Activated T-cell treated with anti-CD3 and anti-CD28 coated beads, Interleukin-2, amount 50 U/mL, for 4 hours (primary cell): Measurements from ENCODE around the gene FSTL5. TPM values are rescaled to one million over a fixed set of nuclear protein-coding genes. Genes with fewer than 3 reads are reported as not detected.

Experiments
- ATAC-seq, 2 donors: fragments of 200-7000 bp; cut with Tn5 transposase; one replicate each; pipeline ENCODE4 v1.10.0; 2021
- DNase-seq: peaks from one replicate; pipeline ENCODE4 v3.0.0-alpha.2; 2020
- H3K27me3 Mint-ChIP-seq: one replicate; pipeline ENCODE4 v1.8.0; 2021; ENCODE audit warnings: low read depth, mixed read lengths
- H3K36me3 Mint-ChIP-seq: one replicate; pipeline ENCODE4 v1.8.0; 2022; ENCODE audit warnings: mixed read lengths; ENCODE audit not compliant: insufficient read depth
- H3K4me1 Mint-ChIP-seq: one replicate; pipeline ENCODE4 v1.8.0; 2021; ENCODE audit warnings: low read depth, mixed read lengths
- H3K4me3 Mint-ChIP-seq: one replicate; pipeline ENCODE4 v1.8.0; 2021; ENCODE audit warnings: mild to moderate bottlenecking, moderate library complexity, mixed read lengths
- H3K9me3 Mint-ChIP-seq: one replicate; pipeline ENCODE4 v1.8.0; 2021; ENCODE audit warnings: mixed read lengths
- total RNA-seq, 3 donors: library from RNA; stranded (reverse); gene quantifications; one replicate each; pipeline ENCODE4 v1.2.1, GENCODE V29; 2021

FSTL5 gene
- total RNA-seq, 3 donors from 2014 or later = not detected

DNA sequence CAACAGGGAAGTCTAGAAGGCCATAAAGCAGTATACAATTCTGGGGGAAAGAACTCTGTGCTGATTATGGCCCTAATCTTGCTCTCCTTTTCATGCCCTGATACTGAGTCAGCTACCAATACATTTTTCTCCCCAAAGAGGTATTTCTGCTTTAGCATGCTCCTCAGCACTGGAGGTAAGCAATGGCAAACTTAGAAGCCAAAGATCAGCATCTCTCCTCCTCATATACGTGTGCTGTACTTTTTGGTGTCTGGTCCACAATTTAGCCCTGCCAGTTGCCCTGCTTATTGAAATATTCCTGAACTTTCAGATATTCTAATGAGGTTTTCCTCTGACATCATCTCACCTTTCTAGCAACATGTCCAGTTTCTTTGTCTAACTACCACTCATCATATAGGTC, 226.2 kb downstream of the FSTL5 start:
- peaks cover 12% of the 10 kb centered on the region for H3K9me3 Mint-ChIP-seq
- H3K4me1 Mint-ChIP-seq = no peaks in the 10 kb centered on the region
- ATAC-seq = no peak
- no peaks in the 10 kb centered on the region for H3K27me3 Mint-ChIP-seq
- H3K4me3 Mint-ChIP-seq = no peak overlapping the region
- H3K36me3 Mint-ChIP-seq = no peaks in the 10 kb centered on the region
- no peak for DNase-seq

DNA sequence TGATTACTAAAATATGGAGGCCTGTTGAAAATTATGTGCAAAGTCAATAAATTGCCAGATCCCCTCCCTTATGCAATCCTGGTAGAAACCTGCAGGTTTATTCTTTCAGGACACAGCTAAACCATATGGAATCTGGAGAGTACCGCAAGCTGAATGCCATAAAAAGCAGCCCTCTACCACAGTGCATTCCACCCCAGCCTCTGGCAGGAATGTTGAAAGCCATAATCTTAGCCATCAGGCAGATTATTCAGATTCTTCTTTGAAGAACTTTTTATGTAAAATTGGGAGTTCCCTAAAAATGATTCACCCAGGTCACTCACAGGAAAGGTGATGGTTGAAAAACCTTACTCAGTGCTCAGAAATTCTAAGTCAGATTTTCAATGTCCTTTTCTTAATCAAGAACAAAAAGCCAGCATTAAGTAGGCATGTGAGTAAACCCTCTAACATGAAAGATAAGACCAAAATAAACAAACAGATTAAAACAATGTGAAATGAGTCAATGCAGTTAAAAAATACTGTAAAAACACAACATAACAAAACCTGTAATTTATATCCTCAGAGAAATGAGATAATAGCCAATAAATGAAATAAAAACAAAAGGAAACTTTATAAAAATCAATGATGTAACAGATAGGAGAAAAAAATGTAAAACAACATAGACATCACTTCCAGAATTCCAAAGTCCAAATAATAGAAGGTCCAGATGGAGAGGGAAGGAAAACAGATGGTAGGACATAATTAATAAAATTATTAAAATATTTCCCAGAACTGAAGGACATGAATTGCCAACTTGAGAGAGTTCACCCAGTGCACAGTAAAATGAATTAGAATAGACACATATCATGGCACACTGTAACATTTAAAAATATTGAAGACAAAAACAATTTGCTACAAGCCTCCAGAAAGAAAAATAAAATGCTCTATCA, 226.9 kb downstream of the FSTL5 start:
- no peaks in the 10 kb centered on the region for H3K36me3 Mint-ChIP-seq
- DNase-seq (no peak), ATAC-seq (no peak)
- no peak overlapping the region for H3K4me3 Mint-ChIP-seq
- no peaks in the 10 kb centered on the region for H3K27me3 Mint-ChIP-seq
- H3K4me1 Mint-ChIP-seq = no peaks in the 10 kb centered on the region
- peaks cover 8% of the 10 kb centered on the region for H3K9me3 Mint-ChIP-seq

DNA sequence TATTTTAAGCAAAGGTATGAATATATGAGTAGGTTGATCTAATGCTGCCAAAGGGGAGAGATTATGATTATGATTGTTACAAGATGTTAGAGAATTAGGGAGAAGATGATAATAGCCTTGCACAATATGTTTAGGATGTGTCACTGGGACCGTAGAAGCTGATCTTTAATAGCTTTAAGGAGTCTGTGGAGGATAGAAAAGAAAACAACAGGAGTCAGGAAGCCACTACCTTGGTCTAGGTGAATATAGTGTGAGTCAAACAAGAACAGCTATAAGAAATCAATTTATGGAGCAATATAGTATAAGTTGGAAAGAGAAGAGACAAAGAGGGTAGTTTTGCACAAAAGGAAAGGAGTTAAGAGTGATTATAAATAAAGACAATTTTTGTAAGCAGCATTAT, 232.7 kb downstream of the FSTL5 start:
- ATAC-seq = no peak
- no peak for DNase-seq

DNA sequence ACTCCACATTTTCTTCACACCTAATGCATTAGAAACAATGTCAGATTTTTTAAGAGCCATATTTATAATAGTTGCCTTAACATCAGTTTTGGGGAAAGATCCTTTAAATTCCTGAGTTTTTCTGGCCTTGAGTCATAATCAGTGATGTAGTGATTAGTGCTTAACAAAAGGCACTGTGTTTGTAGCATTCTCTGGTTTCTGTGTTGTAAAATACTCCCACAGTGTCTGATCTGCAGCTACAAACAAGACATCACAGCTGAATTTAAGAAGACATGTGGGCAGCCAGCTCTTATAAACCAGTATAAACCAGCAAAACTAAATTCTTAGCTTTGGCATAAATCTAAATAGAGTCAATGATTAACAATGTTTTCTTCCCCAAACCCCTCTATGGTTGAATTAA, 233.8 kb downstream of the FSTL5 start:
- Mint-ChIP-seq H3K9me3 (peaks cover 10% of the 10 kb centered on the region), H3K36me3 (no peaks in the 10 kb centered on the region), H3K4me1 (no peaks in the 10 kb centered on the region), H3K4me3 (no peak overlapping the region), H3K27me3 (no peaks in the 10 kb centered on the region)
- DNase-seq = no peak
- ATAC-seq = no peak

More for the DNA sequence above, 232.7 kb downstream of the FSTL5 start:
- no peaks in the 10 kb centered on the region for H3K27me3 Mint-ChIP-seq
- no peaks in the 10 kb centered on the region for H3K36me3 Mint-ChIP-seq
- H3K4me3 Mint-ChIP-seq = no peak overlapping the region
- peaks cover 10% of the 10 kb centered on the region for H3K9me3 Mint-ChIP-seq
- no peaks in the 10 kb centered on the region for H3K4me1 Mint-ChIP-seq

DNA sequence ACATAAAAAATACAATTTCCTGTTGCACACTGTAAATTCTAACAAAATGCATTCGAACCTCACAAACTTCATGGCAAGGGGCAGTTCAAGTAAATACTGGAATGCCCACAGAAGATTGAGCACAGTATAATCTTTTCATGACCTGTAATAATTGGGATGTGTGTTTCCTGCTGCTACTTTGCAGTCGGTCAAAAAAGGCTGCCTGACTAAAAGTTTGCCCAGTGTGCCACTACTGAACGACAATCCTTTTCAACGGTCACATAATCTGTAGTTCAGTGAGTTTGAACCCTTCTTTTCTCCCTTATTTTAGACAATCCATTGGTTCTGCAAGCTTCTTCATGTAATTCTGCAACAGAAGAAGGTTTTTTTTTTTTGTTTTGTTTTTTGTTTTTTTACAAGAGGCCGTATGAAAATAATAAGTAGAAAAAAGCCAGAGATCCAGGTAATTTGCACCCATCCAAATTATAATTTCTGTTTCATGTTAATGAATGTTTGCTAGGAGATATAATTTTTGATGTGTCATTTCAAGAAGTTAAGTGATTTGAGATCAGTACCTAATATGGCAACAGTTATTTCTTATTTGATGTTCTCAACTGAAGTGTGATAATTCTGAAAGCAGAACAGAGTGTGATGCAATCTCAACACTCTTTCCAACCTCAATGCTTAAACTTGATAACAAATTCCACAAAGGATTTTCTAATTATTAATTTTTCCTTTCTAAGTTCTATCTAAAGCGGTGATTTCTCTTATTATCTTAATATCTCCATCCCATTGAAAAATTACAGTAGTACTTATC, 237.6 kb downstream of the FSTL5 start:
- Mint-ChIP-seq H3K9me3 (peaks cover 13% of the 10 kb centered on the region), H3K4me1 (no peaks in the 10 kb centered on the region), H3K27me3 (no peaks in the 10 kb centered on the region), H3K36me3 (no peaks in the 10 kb centered on the region), H3K4me3 (no peak overlapping the region)
- ATAC-seq (no peak), DNase-seq (no peak)

DNA sequence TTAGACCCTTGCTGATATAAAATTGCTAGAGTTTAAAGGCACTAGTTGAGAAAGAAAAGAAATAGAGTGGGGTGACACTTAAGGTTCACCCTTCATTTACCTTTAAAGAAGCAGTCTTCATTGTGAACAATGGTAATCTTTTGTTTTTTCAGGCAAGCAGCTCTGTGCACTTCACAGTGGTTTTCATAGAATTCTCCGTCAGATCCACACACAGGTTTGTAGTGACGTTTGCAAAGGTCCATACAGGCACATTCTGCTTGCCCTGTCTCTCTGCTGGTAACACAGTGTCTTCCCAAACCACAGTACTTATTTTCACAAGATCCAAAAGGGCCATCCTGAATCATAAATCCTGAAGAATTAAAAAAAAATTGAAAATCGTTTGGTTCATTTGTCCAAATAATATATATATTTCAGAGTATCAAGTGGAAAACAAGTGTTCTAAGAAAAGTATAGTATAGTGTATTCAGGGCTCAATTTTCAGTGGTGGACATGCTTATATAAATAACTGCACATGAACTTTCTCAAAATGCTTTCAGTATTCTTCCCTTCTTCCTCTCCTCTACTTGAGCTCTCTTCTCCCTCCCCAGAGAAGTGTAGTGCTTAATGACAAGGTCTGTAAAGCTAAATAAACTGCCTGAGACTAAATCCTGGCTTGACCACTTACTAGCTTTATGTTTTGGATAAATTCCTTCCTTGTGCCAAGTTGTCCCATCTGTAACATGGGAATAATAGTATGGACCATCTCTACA, 243.3 kb downstream of the FSTL5 start:
- Mint-ChIP-seq H3K36me3 (no peaks in the 10 kb centered on the region), H3K4me1 (no peaks in the 10 kb centered on the region), H3K27me3 (no peaks in the 10 kb centered on the region), H3K4me3 (no peak overlapping the region), H3K9me3 (peaks cover 7% of the 10 kb centered on the region)
- ATAC-seq (no peak), DNase-seq (no peak)

GRCh38 chr4:161919442-161920220, 244.2 kb downstream of the FSTL5 start:
- Mint-ChIP-seq H3K9me3 (peaks cover 7% of the 10 kb centered on the region), H3K4me3 (no peak overlapping the region), H3K27me3 (no peaks in the 10 kb centered on the region), H3K36me3 (no peaks in the 10 kb centered on the region), H3K4me1 (no peaks in the 10 kb centered on the region)
- ATAC-seq = no peak
- DNase-seq = no peak

DNA sequence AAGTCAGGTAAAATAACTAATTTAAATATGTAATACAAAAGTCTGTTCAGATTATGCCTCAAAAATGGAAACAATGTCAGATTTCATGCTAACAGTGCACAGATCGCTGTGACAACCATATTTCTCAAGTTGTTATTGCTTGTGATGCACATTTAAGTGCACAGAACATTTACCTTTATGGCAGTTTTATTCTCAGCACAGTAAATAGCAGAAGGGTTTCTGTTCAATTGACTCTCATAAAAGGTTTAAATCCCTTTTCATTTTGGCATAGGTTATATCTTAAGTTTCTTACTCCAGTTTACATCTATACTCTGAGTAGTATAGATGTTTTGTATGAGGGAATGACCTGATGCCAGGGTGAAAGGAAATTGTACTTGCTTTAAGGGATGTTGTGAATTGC, 247.8 kb downstream of the FSTL5 start:
- Mint-ChIP-seq H3K4me1 (no peaks in the 10 kb centered on the region), H3K4me3 (no peak overlapping the region), H3K9me3 (peaks cover 4% of the 10 kb centered on the region), H3K27me3 (no peaks in the 10 kb centered on the region), H3K36me3 (no peaks in the 10 kb centered on the region)
- ATAC-seq = no peak
- DNase-seq = no peak

DNA sequence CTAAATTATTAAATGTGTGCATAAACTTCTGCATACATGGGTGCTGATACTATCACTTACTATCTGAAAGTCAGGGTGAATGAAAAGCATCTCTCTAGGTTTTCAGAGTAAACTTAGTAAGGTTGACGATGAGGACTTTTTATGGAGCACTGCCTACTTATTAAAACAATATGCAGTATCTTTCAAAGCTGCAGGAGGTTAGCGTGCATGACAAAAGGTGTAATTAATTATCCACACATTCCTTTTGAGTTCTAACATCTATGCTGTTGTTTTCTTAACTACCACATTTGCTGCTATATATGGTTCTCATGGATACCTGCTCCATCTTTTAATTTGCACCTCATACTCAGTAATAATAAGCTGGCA, 256.2 kb downstream of the FSTL5 start:
- Mint-ChIP-seq H3K4me1 (no peaks in the 10 kb centered on the region), H3K4me3 (no peak overlapping the region), H3K9me3 (peaks cover 4% of the 10 kb centered on the region), H3K36me3 (no peaks in the 10 kb centered on the region), H3K27me3 (no peaks in the 10 kb centered on the region)
- ATAC-seq (no peak), DNase-seq (no peak)

GRCh38 chr4:161906836-161907589, 256.8 kb downstream of the FSTL5 start:
- ATAC-seq = no peak

DNA sequence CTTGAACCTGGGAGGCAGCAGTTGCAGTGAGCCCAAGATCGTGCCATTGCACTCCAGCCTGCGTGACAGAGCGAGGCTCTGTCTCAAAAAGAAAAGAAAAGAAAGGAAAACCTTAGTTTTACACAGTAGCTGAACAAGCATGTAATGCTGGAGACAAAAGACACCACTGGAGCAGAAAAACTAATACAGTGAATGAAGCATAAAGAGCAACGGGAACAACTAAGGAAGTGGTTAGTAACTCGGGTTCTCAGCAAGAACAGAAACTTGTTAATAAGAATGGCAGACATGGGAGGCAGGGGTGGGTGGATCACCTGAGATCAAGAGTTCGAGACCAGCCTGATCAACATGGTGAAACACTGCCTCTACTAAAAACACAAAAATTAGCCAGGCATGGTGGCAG, 263.7 kb downstream of the FSTL5 start:
- Mint-ChIP-seq H3K4me1 (no peaks in the 10 kb centered on the region), H3K4me3 (no peak overlapping the region), H3K9me3 (peaks cover 5% of the 10 kb centered on the region), H3K27me3 (no peaks in the 10 kb centered on the region), H3K36me3 (no peaks in the 10 kb centered on the region)
- DNase-seq (no peak), ATAC-seq (no peak)

More at GRCh38 chr4:161906836-161907589, 256.8 kb downstream of the FSTL5 start:
- DNase-seq = no peak
- Mint-ChIP-seq H3K4me1 (no peaks in the 10 kb centered on the region), H3K9me3 (peaks cover 4% of the 10 kb centered on the region), H3K36me3 (no peaks in the 10 kb centered on the region), H3K27me3 (no peaks in the 10 kb centered on the region), H3K4me3 (no peak overlapping the region)

DNA sequence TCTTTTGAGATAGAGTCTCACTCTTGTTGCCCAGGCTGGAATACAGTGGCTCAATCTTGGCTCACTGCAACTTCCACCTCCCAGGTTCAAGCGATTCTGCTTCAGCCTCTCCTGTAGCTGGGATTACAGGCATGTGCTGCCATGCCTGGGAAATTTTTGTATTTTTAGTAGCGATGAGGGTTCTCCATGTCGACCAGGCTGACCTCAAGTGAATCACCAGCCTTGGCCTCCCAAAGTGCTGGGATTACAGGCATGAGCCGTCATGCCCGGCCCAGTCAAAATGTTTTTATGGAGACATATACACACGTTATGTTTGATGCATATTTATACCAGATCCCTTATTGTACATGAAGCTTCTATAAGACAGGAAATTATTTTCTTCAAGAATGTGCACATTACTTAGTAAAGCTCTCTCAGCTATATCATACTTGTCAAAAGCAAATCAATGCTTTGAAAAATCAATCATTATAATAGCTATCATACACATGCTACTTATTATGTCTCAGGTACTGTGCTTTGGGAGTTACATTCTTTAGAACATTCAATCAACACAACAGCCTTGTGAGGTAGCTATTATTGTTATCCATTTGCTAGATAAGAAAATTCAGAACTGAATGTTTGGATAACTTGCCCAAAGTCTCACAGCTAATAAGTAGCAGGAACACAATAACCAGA, 269.2 kb downstream of the FSTL5 start:
- ATAC-seq (no peak), DNase-seq (no peak)
- Mint-ChIP-seq H3K9me3 (no peaks in the 10 kb centered on the region), H3K4me1 (no peaks in the 10 kb centered on the region), H3K36me3 (no peaks in the 10 kb centered on the region), H3K4me3 (no peak overlapping the region), H3K27me3 (no peaks in the 10 kb centered on the region)

DNA sequence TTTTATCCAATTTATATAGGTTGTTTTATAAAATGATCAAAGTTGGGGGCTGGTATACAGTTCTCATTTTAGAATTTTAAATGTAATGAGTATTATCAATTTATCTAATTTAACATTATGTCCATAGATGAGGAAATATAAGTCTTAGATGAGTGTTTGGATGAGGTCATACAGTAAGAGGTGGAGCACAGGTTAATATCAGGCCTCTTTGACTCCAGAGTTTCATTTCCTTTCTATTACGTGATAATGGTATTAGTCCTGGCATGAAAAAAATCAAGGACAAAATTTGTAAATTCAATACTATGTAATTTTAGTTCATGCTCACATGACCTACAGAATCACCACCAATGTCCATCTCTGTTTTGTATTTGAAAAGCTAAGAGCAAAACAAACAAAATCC, 269.8 kb downstream of the FSTL5 start:
- Mint-ChIP-seq H3K4me3 (no peak overlapping the region), H3K36me3 (no peaks in the 10 kb centered on the region), H3K9me3 (no peaks in the 10 kb centered on the region), H3K4me1 (no peaks in the 10 kb centered on the region), H3K27me3 (no peaks in the 10 kb centered on the region)
- DNase-seq = no peak
- ATAC-seq = no peak
